GM23338 (cell line): ENCODE results near the gene ZBTB5. TPM values are rescaled to one million over a fixed set of nuclear protein-coding genes. Genes with fewer than 3 reads are reported as not detected.

Experiments used
- ATAC-seq: fragments of 200-7000 bp; cut with Tn5 transposase; 3 replicates; pipeline ENCODE4 v1.9.1; 2020
- DNase-seq: peaks from one replicate; pipeline ENCODE4 v3.0.0-alpha.2; 2015; ENCODE audit warnings: low spot score
- H2AFZ ChIP-seq: fragments of 200-600 bp; sonication (generic); 2 replicates; pipeline ENCODE4 v1.8.0; 2016; ENCODE audit warnings: antibody characterized with exemption, mild to moderate bottlenecking, moderate library complexity
- H3F3A ChIP-seq: fragments of 200-600 bp; sonication (generic); replicated peaks from 2 replicates; pipeline ENCODE4 v1.8.0; 2017; ENCODE audit warnings: antibody characterized with exemption, mixed run types, low read depth
- H3K27ac ChIP-seq: fragments of 200-600 bp; sonication (generic); 2 replicates; pipeline ENCODE4 v1.6.1; 2016; ENCODE audit warnings: low read depth
- H3K27me3 ChIP-seq: fragments of 200-600 bp; sonication (generic); 2 replicates; pipeline ENCODE4 v1.8.0; 2016; ENCODE audit warnings: mild to moderate bottlenecking, mixed run types, moderate library complexity; ENCODE audit not compliant: insufficient read depth
- H3K36me3 ChIP-seq: fragments of 200-600 bp; sonication (generic); 2 replicates; pipeline ENCODE4 v1.8.0; 2016; ENCODE audit warnings: mild to moderate bottlenecking; ENCODE audit not compliant: insufficient read depth
- H3K4me1 ChIP-seq: fragments of 200-600 bp; sonication (generic); 2 replicates; pipeline ENCODE4 v1.8.0; 2016; ENCODE audit warnings: mild to moderate bottlenecking, moderate library complexity; ENCODE audit not compliant: insufficient read depth
- H3K4me2 ChIP-seq: fragments of 200-600 bp; sonication (generic); 2 replicates; pipeline ENCODE4 v1.7.1; 2017; ENCODE audit warnings: mixed run types
- H3K4me3 ChIP-seq: fragments of 200-600 bp; sonication (generic); 2 replicates; pipeline ENCODE4 v1.6.1; 2016; ENCODE audit warnings: mixed run types
- H3K79me2 ChIP-seq: fragments of 200-600 bp; sonication (generic); replicated peaks from 2 replicates; pipeline ENCODE4 v1.8.0; 2017; ENCODE audit warnings: mild to moderate bottlenecking; ENCODE audit not compliant: insufficient read depth
- H3K9me2 ChIP-seq: fragments of 200-600 bp; sonication (generic); 2 replicates; pipeline ENCODE4 v1.8.0; 2017; ENCODE audit not compliant: insufficient read depth
- H4K20me1 ChIP-seq: fragments of 200-600 bp; sonication (generic); replicated peaks from 2 replicates; pipeline ENCODE4 v1.8.0; 2017; ENCODE audit warnings: mild to moderate bottlenecking; ENCODE audit not compliant: insufficient read depth
- H3K27ac Mint-ChIP-seq: 2 replicates; pipeline ENCODE4 v1.8.0; 2020; ENCODE audit warnings: inconsistent platforms, mild to moderate bottlenecking, moderate library complexity, mixed read lengths
- H3K27me3 Mint-ChIP-seq: 3 replicates; pipeline ENCODE4 v1.8.0; 2022; ENCODE audit warnings: low read depth, mild to moderate bottlenecking, moderate library complexity, mixed read lengths, inconsistent platforms; ENCODE audit not compliant: insufficient read depth, poor library complexity
- H3K36me3 Mint-ChIP-seq: 3 replicates; pipeline ENCODE4 v1.8.0; 2021; ENCODE audit warnings: low read depth, mild to moderate bottlenecking, inconsistent platforms, moderate library complexity, mixed read lengths
- H3K4me1 Mint-ChIP-seq: 3 replicates; pipeline ENCODE4 v1.8.0; 2020; ENCODE audit warnings: mild to moderate bottlenecking, inconsistent platforms, mixed read lengths
- H3K4me3 Mint-ChIP-seq: 3 replicates; pipeline ENCODE4 v1.8.0; 2021; ENCODE audit warnings: moderate library complexity, mild to moderate bottlenecking, inconsistent platforms, mixed read lengths
- H3K9me3 Mint-ChIP-seq: 3 replicates; pipeline ENCODE4 v1.8.0; 2020; ENCODE audit warnings: moderate library complexity, mild to moderate bottlenecking, inconsistent platforms, mixed read lengths
- CTCF ChIP-seq, 2 experiments: fragments of 200-600 bp in 1 of 2; sonication (generic) in 1 of 2; conservative IDR thresholded peaks; 2 replicates each; pipeline versions ENCODE4 v1.5.1 to v1.6.1; 2016 to 2017; ENCODE audit warnings: antibody characterized with exemption in 2 of 2, low read depth in 2 of 2, mild to moderate bottlenecking in 2 of 2, moderate library complexity in 1 of 2
- ETS1 ChIP-seq: IDR thresholded peaks from 2 replicates; pipeline ENCODE4 v1.6.1; 2016; ENCODE audit warnings: antibody characterized with exemption
- EZH2 ChIP-seq: fragments of 200-600 bp; sonication (generic); IDR thresholded peaks from one replicate; pipeline ENCODE4 v1.8.0; 2017; ENCODE audit warnings: antibody characterized with exemption, mild to moderate bottlenecking, low read depth; ENCODE audit not compliant: unreplicated experiment
- EZH2phosphoT487 ChIP-seq: fragments of 200-600 bp; sonication (generic); IDR thresholded peaks from one replicate; pipeline ENCODE4 v1.8.1; 2018; ENCODE audit warnings: antibody characterized with exemption; ENCODE audit not compliant: unreplicated experiment
- NANOG ChIP-seq: IDR thresholded peaks from 2 replicates; pipeline ENCODE4 v1.6.1; 2016; ENCODE audit warnings: antibody characterized with exemption, borderline replicate concordance
- POLR2AphosphoS5 ChIP-seq: IDR thresholded peaks from 2 replicates; pipeline ENCODE4 v1.6.1; 2016; ENCODE audit warnings: antibody characterized with exemption, low read depth
- STAT1 ChIP-seq: IDR thresholded peaks from one replicate; pipeline ENCODE4 v1.6.1; 2016; ENCODE audit warnings: antibody characterized with exemption; ENCODE audit not compliant: unreplicated experiment
- ZNF331 ChIP-seq: fragments of 250-450 bp; sonication (Bioruptor Pico); IDR thresholded peaks from 2 replicates; pipeline ENCODE4 v1.5.0; 2020; ENCODE audit warnings: low read depth, mild to moderate bottlenecking, moderate library complexity
- polyA plus RNA-seq: library from polyadenylated mRNA; unstranded; fragments of >200 nt; fragmentation: Nextera tagmentation; extraction: Ambion mirVana; gene quantifications from 2 replicates; pipeline ENCODE4 v1.2.1, GENCODE V29; 2016
- total RNA-seq: library from RNA; depleted of rRNA; stranded (reverse); fragments of >200 nt; shearing (Covaris generic); gene quantifications from 2 replicates; pipeline ENCODE4 v1.2.3, GENCODE V29; 2014

Gene ZBTB5
- total and polyA plus RNA-seq, 2 experiments from 2014 or later, result 2.8 to 19.5 TPM

- Histone ChIP-seq H3K79me2 (no peaks in the 10 kb centered on the region), H3K4me2 (no peak overlapping the region), H3K36me3 (no peaks in the 10 kb centered on the region), H3K27ac (no peak overlapping the region), H3F3A (peaks cover 4% of the 10 kb centered on the region; the same call in 1 of the 2 replicates), H2AFZ (peak overlapping the region; percentile 95), H4K20me1 (no peaks in the 10 kb centered on the region), H3K9me2 (0 out of 2 replicates have a peak, but pooled peaks cover 3% of the 10 kb centered on the region), H3K27me3 (no peaks in the 10 kb centered on the region), H3K4me3 (no peak overlapping the region), H3K4me1 (peaks cover 13% of the 10 kb centered on the region)
- Mint-ChIP-seq H3K36me3 (no peaks in the 10 kb centered on the region; the same call in 2 of the 3 replicates), H3K27ac (no peak overlapping the region), H3K9me3 (no peaks in the 10 kb centered on the region), H3K27me3 (peaks cover 11% of the 10 kb centered on the region), H3K4me3 (no peak overlapping the region), H3K4me1 (peaks cover 33% of the 10 kb centered on the region)
- TF ChIP-seq ZNF331 (CRISPR knock-in tag) (no peak), EZH2 (no peak), CTCF (conservative IDR thresholded peaks at IDR 0.05; ENCODE audit: low read depth in 2 of 2) (peak; percentile 41 to 70; a peak in 3 of 4 replicates)
- DNase-seq (peak; percentile 70), ATAC-seq (peak; percentile 34)
Measured at GRCh38 chr9:37410969-37411785, 54.1 kb downstream of the ZBTB5 start.

GRCh38 chr9:37410354-37410861, 54.8 kb downstream of the ZBTB5 start:
- no peaks in the 10 kb centered on the region; the same call in 2 of the 3 replicates for H3K36me3 Mint-ChIP-seq
- H3K27ac Mint-ChIP-seq, result no peak overlapping the region
- H3K4me1 ChIP-seq, result peaks cover 8% of the 10 kb centered on the region
- H3K36me3 ChIP-seq, result no peaks in the 10 kb centered on the region
- H3K27ac ChIP-seq, result no peak overlapping the region
- ATAC-seq (no peak), DNase-seq (no peak)
- H3K4me3 Mint-ChIP-seq, result no peak overlapping the region
- TF ChIP-seq STAT1 (no peak), NANOG (no peak), ETS1 (no peak), POLR2AphosphoS5 (no peak), EZH2phosphoT487 (no peak)
- H3K79me2 ChIP-seq, result no peaks in the 10 kb centered on the region
- H3K4me1 Mint-ChIP-seq, result peaks cover 27% of the 10 kb centered on the region
- 0 out of 2 replicates have a peak, but pooled peaks cover 3% of the 10 kb centered on the region for H3K9me2 ChIP-seq
- peaks cover 4% of the 10 kb centered on the region; the same call in 1 of the 2 replicates for H3F3A ChIP-seq
- peaks cover 8% of the 10 kb centered on the region for H3K27me3 Mint-ChIP-seq
- peak overlapping the region; percentile 95 for H2AFZ ChIP-seq
- H3K4me3 ChIP-seq, result no peak overlapping the region
- no peaks in the 10 kb centered on the region for H4K20me1 ChIP-seq
- H3K4me2 ChIP-seq, result no peak overlapping the region
- H3K27me3 ChIP-seq, result no peaks in the 10 kb centered on the region
- no peaks in the 10 kb centered on the region for H3K9me3 Mint-ChIP-seq
